Measurements from ENCODE around the gene RGS2.

RGS2 gene

GRCh38 chr1:192832492-192832891 lies 23.7 kb downstream of the RGS2 start:
- FAIRE-seq = no peak

DNA sequence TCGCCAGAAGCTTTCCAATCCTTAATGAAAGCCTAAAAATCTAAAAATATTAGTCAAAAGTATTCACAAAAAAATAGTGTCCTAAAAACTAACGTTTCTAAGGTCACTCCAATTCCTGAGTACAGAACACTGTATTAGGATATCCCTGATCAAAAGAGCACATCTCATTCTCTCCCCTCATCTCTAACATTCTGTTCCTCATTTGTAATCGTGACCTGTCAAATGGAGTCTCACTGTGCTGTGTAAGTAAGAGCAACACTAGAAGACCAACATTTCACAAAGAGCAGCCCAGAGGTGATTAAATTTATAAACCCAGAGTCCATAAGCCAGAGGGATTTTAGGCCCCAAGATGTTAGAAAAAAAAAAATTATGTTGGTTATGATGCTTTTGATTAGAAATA lies 26.3 kb downstream of the RGS2 start:
- no peak for FAIRE-seq

DNA sequence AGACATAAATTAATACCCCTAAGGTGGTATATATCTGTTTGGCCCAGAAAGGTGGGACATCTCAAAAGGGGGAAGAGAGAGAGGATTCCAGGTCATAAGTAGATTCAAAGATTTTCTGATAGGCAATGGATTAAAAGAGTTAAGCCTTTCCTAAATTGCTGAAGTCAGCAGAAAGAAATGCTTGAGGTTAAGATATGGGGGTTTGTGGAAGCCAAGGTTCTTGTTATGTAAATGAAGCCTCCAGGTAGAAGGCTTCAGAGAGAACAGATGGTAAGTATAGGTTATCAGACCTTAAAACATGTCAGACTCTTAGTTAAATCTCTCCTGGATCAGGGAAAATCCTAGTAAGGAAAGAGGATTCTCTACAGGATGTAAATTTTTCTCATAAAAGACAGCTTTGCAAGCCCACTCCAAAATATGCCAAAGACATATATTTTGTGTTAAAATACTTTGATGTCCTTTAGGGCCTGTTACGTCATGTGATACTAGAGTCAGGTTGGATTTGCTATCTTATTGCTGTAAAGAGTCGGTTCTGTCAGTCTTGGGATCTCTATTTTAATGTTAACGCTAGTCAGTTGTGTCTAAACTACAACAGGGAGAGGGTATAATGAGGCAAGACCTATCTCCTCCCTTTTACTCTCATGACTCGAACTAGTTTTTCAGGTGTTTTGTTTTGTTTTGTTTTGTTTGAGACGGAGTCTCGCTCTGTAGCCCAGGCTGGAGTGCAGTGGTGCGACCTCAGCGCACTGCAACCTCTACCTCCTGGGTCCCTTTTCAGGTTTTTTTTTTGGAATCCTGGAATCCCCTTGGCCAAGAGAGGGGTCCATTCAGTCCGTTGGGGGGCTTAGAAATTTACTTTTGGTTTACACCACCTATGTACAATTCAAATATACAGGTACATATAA lies 30.6 kb downstream of the RGS2 start:
- FAIRE-seq = no peak

- FAIRE-seq = no peak
Measured at GRCh38 chr1:192844360-192844759, 35.5 kb downstream of the RGS2 start.

DNA sequence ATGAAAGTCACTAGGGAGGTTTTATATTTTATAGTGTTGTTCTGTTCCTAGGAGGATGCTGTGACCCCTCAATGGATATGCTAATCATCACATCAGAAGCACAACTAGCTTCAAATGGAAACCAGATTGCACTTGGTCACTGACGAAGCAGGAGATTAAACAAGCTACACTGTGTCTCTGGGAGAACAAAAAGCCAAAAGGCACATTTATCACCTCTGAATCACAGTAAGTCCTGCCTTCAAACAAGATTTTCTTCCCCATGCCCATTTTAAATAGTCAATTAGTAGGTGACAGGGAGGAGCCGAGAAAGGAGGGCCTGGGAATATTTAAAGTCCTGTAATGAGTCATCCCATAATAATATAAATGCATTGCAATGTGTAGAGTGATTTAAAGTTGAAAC lies 38.1 kb downstream of the RGS2 start:
- no peak for FAIRE-seq

- no peak for FAIRE-seq
Measured at GRCh38 chr1:192849011-192849410, 40.2 kb downstream of the RGS2 start.

DNA sequence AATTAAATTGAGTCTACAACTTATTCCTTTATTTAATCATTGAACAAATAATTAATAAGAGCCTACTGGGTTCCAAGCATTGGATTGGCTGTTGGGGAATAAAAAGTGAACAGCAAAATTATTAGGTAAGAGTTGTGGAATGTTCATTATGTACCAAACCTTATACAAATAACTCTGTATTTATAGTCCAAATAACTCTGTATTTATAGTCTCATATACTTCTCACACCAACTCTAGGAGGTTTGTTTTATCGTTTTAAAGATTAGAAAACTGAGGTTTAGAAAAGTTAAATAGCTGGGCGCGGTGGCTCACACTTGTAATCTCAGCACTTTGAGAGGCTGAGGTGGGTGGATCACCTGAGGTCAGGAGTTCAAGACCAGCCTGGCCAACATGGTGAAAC lies 40.6 kb downstream of the RGS2 start:
- no peak for FAIRE-seq

- FAIRE-seq = no peak
Measured at GRCh38 chr1:192852001-192852947, 43.4 kb downstream of the RGS2 start.

GRCh38 chr1:192858456-192858855 lies 49.6 kb downstream of the RGS2 start:
- no peak for FAIRE-seq

GRCh38 chr1:192859808-192860207 lies 51.0 kb downstream of the RGS2 start:
- no peak for FAIRE-seq

GRCh38 chr1:192860478-192861185 lies 51.8 kb downstream of the RGS2 start:
- no peak for FAIRE-seq

DNA sequence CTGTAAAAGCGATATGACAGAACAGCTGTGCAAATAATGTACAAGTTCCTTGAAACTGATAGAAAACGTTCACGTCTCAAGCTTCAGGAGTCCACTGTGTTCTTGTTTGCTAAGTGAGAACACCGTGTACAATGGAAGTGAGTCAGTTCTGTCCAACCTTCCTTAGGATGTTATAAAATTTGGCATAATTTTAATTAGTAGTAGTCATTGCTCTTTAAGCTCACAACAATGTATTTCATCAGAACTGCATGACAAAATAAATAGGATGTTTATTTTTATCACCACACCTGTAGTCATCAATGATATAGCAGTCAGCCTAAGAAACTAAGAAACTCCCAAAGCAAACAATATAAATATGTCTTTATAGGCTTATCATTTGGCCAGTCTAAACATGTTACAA lies 53.0 kb downstream of the RGS2 start:
- FAIRE-seq = no peak

All from TTC549 (cell line).